HepG2 (cell line): ENCODE data around the gene LAMB4. TPM values are rescaled to one million over a fixed set of nuclear protein-coding genes. Genes with fewer than 3 reads are reported as not detected.
A peak's percentile ranks its signal among the peaks of the same experiment; 100 is the strongest.

Source experiments
- ATAC-seq: fragments of 200-7000 bp; cut with Tn5 transposase; 3 replicates; pipeline ENCODE4 v1.9.1; 2020; ENCODE audit warnings: mild to moderate bottlenecking, moderate library complexity
- BruUV-seq: library from RNA; stranded (reverse); fragments of 400-500 nt; replicated peaks from 2 replicates; lab custom pipeline; 2021; lab: Mats Ljungman, UMichigan
- CTCF ChIA-PET: fragments of 300-600 bp; formaldehyde crosslinking; extraction: SDS; loops from one replicate; lab custom pipeline; 2021; ENCODE audit warnings: low total read pairs, inconsistent platforms, low intra/inter-chr PET ratio; lab: Yijun Ruan, JAX
- POLR2A ChIA-PET: fragments of 350-600 bp; sonication (Branson Sonifier 250); formaldehyde crosslinking; loops from one replicate; lab custom pipeline; 2020; ENCODE audit warnings: antibody characterized with exemption, inconsistent platforms; lab: Yijun Ruan, JAX
- DNase-seq: peaks from one replicate; pipeline ENCODE4 v3.0.0-alpha.2; 2015; ENCODE audit warnings: low spot score
- FAIRE-seq: peaks from 3 replicates; lab custom pipeline; 2011; peaks lifted over from hg19 to GRCh38; lab: Jason Lieb, UNC
- H2AFZ ChIP-seq: one replicate; pipeline ENCODE4 v1.6.1; 2011; ENCODE audit warnings: low read length, inconsistent platforms
- H3K27ac ChIP-seq: fragments of 300-600 bp; 3 replicates; pipeline ENCODE4 v1.8.0; 2011; ENCODE audit warnings: mixed run types, mild to moderate bottlenecking, mixed read lengths, low read length, inconsistent platforms; ENCODE audit not compliant: insufficient read depth; ENCODE audit errors: extremely low read length
- H3K27me3 ChIP-seq, 2 experiments: fragments of 200-600 bp in 1 of 2; 2 replicates in 1 of 2; 3 replicates in 1 of 2; pipeline versions ENCODE4 v1.6.0 to v1.8.0; 2011; ENCODE audit warnings: low read length in 2 of 2, mild to moderate bottlenecking in 2 of 2, moderate library complexity in 2 of 2, inconsistent platforms in 1 of 2; ENCODE audit not compliant: insufficient read depth in 2 of 2, control insufficient read depth in 1 of 2
- H3K36me3 ChIP-seq, 2 experiments: fragments of 200-600 bp in 1 of 2; replicated peaks in 1 of 2; 2 replicates in 1 of 2; 3 replicates in 1 of 2; pipeline versions ENCODE4 v1.5.1 to v1.8.0; 2011; ENCODE audit warnings: low read length in 2 of 2, inconsistent platforms in 1 of 2; ENCODE audit not compliant: insufficient read depth in 2 of 2, control insufficient read depth in 1 of 2
- H3K4me1 ChIP-seq: 2 replicates; pipeline ENCODE4 v1.5.1; 2012; ENCODE audit warnings: low read length, inconsistent platforms; ENCODE audit not compliant: insufficient read depth
- H3K4me2 ChIP-seq: 2 replicates; pipeline ENCODE4 v1.6.0; 2011; ENCODE audit warnings: low read depth, low read length, inconsistent platforms
- H3K4me3 ChIP-seq, 3 experiments: fragments of 200-600 bp in 1 of 3; sonication (generic), shearing (Covaris generic) in 1 of 3; replicated peaks in 1 of 3; 2 replicates each; pipeline ENCODE4 v1.5.1; 2011 to 2016; ENCODE audit warnings: low read length in 3 of 3, inconsistent platforms in 2 of 3, low read depth in 2 of 3, mild to moderate bottlenecking in 2 of 3, control low read depth in 1 of 3, mixed read lengths in 1 of 3; ENCODE audit not compliant: insufficient read depth in 1 of 3
- H3K79me2 ChIP-seq: one replicate; pipeline ENCODE4 v1.6.1; 2011; ENCODE audit warnings: low read length, inconsistent platforms; ENCODE audit not compliant: insufficient read depth
- H3K9ac ChIP-seq: 2 replicates; pipeline ENCODE4 v1.6.0; 2011; ENCODE audit warnings: mild to moderate bottlenecking, low read depth, low read length, inconsistent platforms; ENCODE audit not compliant: insufficient read depth
- H3K9me3 ChIP-seq: 2 replicates; pipeline ENCODE4 v1.5.1; 2012; ENCODE audit warnings: mild to moderate bottlenecking, low read length
- H4K20me1 ChIP-seq: 2 replicates; pipeline ENCODE4 v1.6.0; 2011; ENCODE audit warnings: inconsistent platforms, mild to moderate bottlenecking, low read length, moderate library complexity; ENCODE audit not compliant: insufficient read depth
- BCL6 ChIP-seq: IDR thresholded peaks from 2 replicates; pipeline ENCODE4 v1.6.1; 2016; ENCODE audit warnings: missing genetic modification reagents, missing compliant biosample characterization
- FOXA1 ChIP-seq, 2 experiments: fragments of 450-650 bp in 1 of 2; sonication (generic) in 1 of 2; formaldehyde crosslinking in 1 of 2; IDR thresholded peaks; 2 replicates each; pipeline versions ENCODE4 v1.4.0 to v1.6.1; 2016 to 2020; ENCODE audit warnings: missing genetic modification reagents in 1 of 2
- GATAD2A ChIP-seq: IDR thresholded peaks from 2 replicates; pipeline ENCODE4 v1.6.1; 2016
- ISL2 ChIP-seq: sonication (generic); formaldehyde crosslinking; IDR thresholded peaks from 2 replicates; pipeline ENCODE4 v1.5.0; 2020; ENCODE audit warnings: missing genetic modification reagents
- MAFF ChIP-seq: IDR thresholded peaks from 2 replicates; pipeline ENCODE4 v1.6.1; 2011; ENCODE audit warnings: low read depth, low read length, improper control_type of control experiment
- RCOR2 ChIP-seq: IDR thresholded peaks from 2 replicates; pipeline ENCODE4 v1.6.1; 2016; ENCODE audit warnings: missing biosample characterization, missing genetic modification reagents
- SOX13 ChIP-seq, 3 experiments: fragments of 450-650 bp in 1 of 3; sonication (generic) in 1 of 3; formaldehyde crosslinking in 1 of 3; IDR thresholded peaks in 2 of 3; conservative IDR thresholded peaks in 1 of 3; 2 replicates each; pipeline versions ENCODE4 v1.5.0 to v1.6.1; 2016 to 2020; ENCODE audit warnings: antibody characterized with exemption in 1 of 3, mild to moderate bottlenecking in 1 of 3, missing compliant biosample characterization in 1 of 3, missing genetic modification reagents in 1 of 3, moderate library complexity in 1 of 3
- STAG1 ChIP-seq: sonication (generic); formaldehyde crosslinking; IDR thresholded peaks from 2 replicates; pipeline ENCODE4 v1.4.0; 2020; ENCODE audit warnings: missing genetic modification reagents
- TFE3 ChIP-seq: IDR thresholded peaks from 2 replicates; pipeline ENCODE4 v1.6.1; 2016
- ZNF670 ChIP-seq: sonication (generic); formaldehyde crosslinking; IDR thresholded peaks from 2 replicates; pipeline ENCODE4 v1.8.0; 2022; ENCODE audit warnings: mild to moderate bottlenecking, missing genetic modification reagents, borderline replicate concordance
- WGBS: methylation state at CpG from one replicate; pipeline ENCODE4 v1.1.6; 2017; ENCODE audit warnings: low lambda C conversion rate; 5-methylcytosine and 5-hydroxymethylcytosine counted together
- in situ Hi-C: cut with HindIII; loops from 2 replicates; pipeline ENCODE4 v1.10.0; 2017; ENCODE audit warnings: low pct_unique_long_range_greater_than_20kb; ENCODE audit not compliant: extremely low pct_ligation_motif_present
- intact Hi-C: fragments of 100-400 bp; cut with micrococcal nuclease; formaldehyde crosslinking; loops from one replicate; pipeline ENCODE4 v1.10.0; 2022; ENCODE audit not compliant: unreplicated experiment
- polyA plus RNA-seq, 8 experiments: library from polyadenylated mRNA; depleted of rRNA in 3 of 8; stranded (reverse) in 7 of 8; unstranded in 1 of 8; fragments of >200 nt; fragmentation: Illumina TruSeq in 4 of 8; extraction: Trizol in 4 of 8; gene quantifications; 2 replicates each; pipeline versions ENCODE4 v1.2.1 to v1.2.3, GENCODE V29; 2011 to 2016; ENCODE audit warnings: low read depth in 4 of 8, missing spikeins in 1 of 8, mixed read lengths in 1 of 8; ENCODE audit not compliant: insufficient read depth in 1 of 8
- total RNA-seq, 5 experiments: library from RNA; depleted of rRNA; stranded (reverse); fragments of >200 nt; fragmentation: Illumina TruSeq; extraction: Trizol; gene quantifications; 2 replicates each; pipeline ENCODE4 v1.2.3, GENCODE V29; 2016; ENCODE audit warnings: low read depth in 1 of 5
- TF ChIP-seq, protein P1 (sequence below): sonication (generic); formaldehyde crosslinking; IDR thresholded peaks from 2 replicates; pipeline ENCODE4 v1.5.0; 2020; ENCODE audit warnings: mild to moderate bottlenecking, missing genetic modification reagents, moderate library complexity

LAMB4 gene
- total and polyA plus RNA-seq, 2 of the 13 experiments (the other 11 are each of a cell fraction or from before 2014, with no cell fraction given), result 0.05 TPM; not detected in 1

DNA sequence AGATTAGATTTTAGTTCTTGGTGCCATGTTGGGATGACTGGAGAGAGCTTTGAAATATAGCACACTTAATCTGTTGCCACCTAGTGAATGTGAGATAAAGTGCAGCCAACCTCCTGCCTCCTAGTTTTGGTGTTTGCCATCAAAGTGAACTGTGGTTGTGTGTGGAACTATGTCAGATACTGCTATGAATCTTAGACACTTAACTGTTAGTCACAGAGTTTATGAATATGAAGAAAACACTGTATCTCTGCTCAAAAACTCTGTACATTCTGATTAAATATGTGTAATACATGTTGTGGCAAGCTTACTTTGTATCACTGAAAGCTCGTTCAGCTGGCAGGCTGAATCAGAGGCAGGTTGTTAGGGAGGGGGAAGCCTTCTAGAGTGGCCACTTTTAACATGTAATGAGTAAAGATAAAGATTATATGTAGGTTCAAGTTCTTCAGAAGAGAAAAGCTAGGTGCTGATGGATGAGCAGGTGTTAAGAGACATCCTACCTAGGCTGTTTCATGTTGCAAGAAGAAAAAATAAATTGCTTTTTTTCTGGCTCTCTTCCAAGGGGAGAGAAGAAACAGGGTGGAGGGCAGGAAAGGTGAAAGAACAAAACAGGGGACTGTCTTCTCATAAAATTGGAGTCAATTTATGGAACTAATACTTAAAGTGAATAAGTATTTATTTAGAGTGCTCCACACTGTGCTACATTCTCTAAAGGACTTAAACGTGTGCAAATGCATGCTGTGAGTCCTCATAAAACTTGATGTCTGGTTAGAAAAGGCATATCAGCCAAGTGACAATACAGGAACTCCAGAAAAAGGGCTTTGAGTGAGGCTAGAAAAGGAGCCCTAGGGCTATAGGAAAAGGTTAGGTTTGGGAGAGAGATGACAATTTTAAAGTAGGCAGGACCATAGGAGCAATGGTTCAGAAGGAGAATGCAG, 113.1 kb downstream of the LAMB4 start (continued):
- TF ChIP-seq, protein P1, sequence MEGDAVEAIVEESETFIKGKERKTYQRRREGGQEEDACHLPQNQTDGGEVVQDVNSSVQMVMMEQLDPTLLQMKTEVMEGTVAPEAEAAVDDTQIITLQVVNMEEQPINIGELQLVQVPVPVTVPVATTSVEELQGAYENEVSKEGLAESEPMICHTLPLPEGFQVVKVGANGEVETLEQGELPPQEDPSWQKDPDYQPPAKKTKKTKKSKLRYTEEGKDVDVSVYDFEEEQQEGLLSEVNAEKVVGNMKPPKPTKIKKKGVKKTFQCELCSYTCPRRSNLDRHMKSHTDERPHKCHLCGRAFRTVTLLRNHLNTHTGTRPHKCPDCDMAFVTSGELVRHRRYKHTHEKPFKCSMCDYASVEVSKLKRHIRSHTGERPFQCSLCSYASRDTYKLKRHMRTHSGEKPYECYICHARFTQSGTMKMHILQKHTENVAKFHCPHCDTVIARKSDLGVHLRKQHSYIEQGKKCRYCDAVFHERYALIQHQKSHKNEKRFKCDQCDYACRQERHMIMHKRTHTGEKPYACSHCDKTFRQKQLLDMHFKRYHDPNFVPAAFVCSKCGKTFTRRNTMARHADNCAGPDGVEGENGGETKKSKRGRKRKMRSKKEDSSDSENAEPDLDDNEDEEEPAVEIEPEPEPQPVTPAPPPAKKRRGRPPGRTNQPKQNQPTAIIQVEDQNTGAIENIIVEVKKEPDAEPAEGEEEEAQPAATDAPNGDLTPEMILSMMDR, result peak; percentile 66
- TF ChIP-seq RCOR2 (CRISPR knock-in tag), result no peak
- TF ChIP-seq ISL2, result no peak
- TF ChIP-seq STAG1 (CRISPR knock-in tag), result peak; percentile 70
- TF ChIP-seq, all 625 proteins: peak for 5

DNA sequence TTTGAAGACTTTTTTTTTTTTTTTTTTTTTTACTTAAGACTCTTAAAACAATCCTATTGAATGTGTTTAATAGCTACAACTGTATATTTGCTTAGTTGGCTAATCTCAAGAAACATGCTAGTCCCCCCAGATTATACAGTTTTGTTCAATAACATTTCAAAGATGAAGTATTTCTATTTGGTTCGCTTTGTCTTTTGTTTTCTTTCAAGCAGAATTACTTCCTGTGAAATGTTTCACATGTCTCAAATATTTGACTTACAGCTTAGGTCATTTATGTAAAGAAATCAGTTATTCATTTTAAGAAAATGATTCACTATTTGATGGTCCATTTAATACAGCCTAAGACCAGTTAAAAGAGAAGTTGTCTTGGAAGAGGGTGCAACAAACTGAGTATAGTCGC, 114.4 kb downstream of the LAMB4 start:
- ATAC-seq, result no peak
- no peak overlapping the region for H3K4me2 ChIP-seq
- 36% methylated on average over 2 of the region's 2 CpGs for WGBS
- BruUV-seq, result no TSS peak
- intact Hi-C loops (loop anchor here (1.0 to 10.0 kb wide), 5 partner anchors 11 to 271 kb away; partner anchors contain the start of genes CBLL1 and DLD), in situ Hi-C loops (no loop called here)
- no peak overlapping the region for H2AFZ ChIP-seq
- H3K79me2 ChIP-seq, result no peaks in the 10 kb centered on the region
- no peaks in the 10 kb centered on the region for H3K36me3 ChIP-seq
- peaks cover 0 to 3% of the 10 kb centered on the region in 2 experiments; a peak in 2 of 5 replicates for H3K27me3 ChIP-seq
- ChIA-PET POLR2A (interaction anchor here (1.2 to 4.1 kb wide), 3 partner anchors 11 to 67 kb away, joined by 3 to 49 read pairs (median 5); partner anchors contain the start of gene LAMB1), CTCF (no interaction called here)
- peak overlapping the region; percentile 17 for H3K27ac ChIP-seq
- no peak for FAIRE-seq
- no peaks in the 10 kb centered on the region for H4K20me1 ChIP-seq
- no peak overlapping the region for H3K9ac ChIP-seq
- no peak overlapping the region for H3K4me3 ChIP-seq
- H3K9me3 ChIP-seq, result no peaks in the 10 kb centered on the region
- peaks cover 79% of the 10 kb centered on the region for H3K4me1 ChIP-seq
- peak; percentile 80 for DNase-seq
- TF ChIP-seq SOX13 (IDR thresholded peaks at IDR 0.05) (no peak), SOX13 (CRISPR knock-in tag; conservative IDR thresholded peaks at IDR 0.05 in 1 of 2, IDR thresholded peaks at IDR 0.05 in 1 of 2) (peak in 1 of 2 experiments; percentile 88; a peak in 2 of 4 replicates), GATAD2A (peak; percentile 37), ZNF670 (CRISPR knock-in tag) (no peak), TFE3 (peak; percentile 26; the same call in 1 of the 2 replicates), MAFF (peak; percentile 56; the same call in 1 of the 2 replicates), BCL6 (CRISPR knock-in tag) (peak; percentile 70), ISL2 (0 out of 2 replicates have a peak, but pooled peaks have one; percentile 41), FOXA1 (IDR thresholded peaks at IDR 0.05) (no peak), FOXA1 (CRISPR knock-in tag; IDR thresholded peaks at IDR 0.05) (peak; percentile 44; the same call in 1 of the 2 replicates)
